Measurements from ENCODE around the gene RAD9A. TPM values are rescaled to one million over a fixed set of nuclear protein-coding genes. Genes with fewer than 3 reads are reported as not detected.

RAD9A gene
- total and polyA plus RNA-seq, 4 donors: 8.8 to 56.2 (median 19.8) TPM

DNA sequence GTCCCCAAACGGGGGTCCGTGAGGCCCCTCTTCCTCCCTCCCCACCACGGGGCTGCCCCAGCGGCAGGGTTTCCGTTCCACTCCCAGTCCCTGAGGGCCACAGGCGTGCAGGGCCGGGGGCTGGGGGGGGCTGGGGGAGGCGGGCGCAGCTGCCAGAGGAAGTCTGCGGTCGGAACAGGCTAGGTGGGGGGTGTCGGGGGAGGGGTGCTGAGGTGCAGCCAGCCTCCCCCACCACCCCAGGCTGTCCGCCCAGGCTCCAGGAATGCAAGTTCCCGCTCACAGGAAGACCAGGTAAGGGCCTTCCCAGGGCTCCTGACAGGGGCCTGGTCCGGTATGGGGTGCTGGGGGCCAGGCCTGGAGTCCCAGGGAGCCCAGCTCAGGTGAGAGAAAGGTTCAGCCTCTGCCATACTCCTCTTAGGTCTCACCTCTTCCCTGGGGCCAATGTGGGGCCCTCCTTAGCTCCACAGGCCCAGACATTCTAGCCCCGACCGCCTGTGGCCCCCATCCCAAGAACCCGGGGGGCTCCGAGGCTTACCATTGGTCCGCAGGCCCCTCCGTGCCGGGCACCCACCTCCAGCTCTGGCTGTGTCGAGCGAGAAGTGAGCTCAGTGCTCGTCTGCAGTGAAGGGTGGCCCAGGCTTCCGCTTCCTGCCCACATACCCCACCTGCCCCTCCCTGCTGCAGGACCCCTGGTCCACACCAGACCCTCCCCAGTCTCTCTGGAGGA, 45.5 kb downstream of the RAD9A start, which contains the start of gene PTPRCAP:
PTPRCAP (minus strand) TSS at position 601 of the 727 bp plus-strand sequence; CDS start at position 538, 63 bp downstream.
- intact Hi-C loops (cut with DNase I): no loop called here
- DNase-seq (peak in 1 of 2 donors; percentile 49), ATAC-seq (ENCODE audit: low FRiP score) (no peak)
- Histone ChIP-seq H3K36me3 (ENCODE audit: control insufficient read depth in 1 of 2, insufficient read depth in 2 of 2, low read length in 1 of 2) (peaks cover 0 to 2% of the 10 kb centered on the region in 2 donors), H3K9me3 (ENCODE audit: control insufficient read depth, low read length) (no peaks in the 10 kb centered on the region), H3K4me3 (ENCODE audit: low read length in 2 of 2) (no peak within 1 kb of the TSS), H3K27ac (ENCODE audit: low read depth in 1 of 2, low read length in 2 of 2) (no peak within 1 kb of the TSS), H3K4me1 (ENCODE audit: control insufficient read depth in 1 of 2, insufficient read depth in 2 of 2, low read length in 2 of 2) (no peaks in the 10 kb centered on the region), H3K27me3 (ENCODE audit: control insufficient read depth in 1 of 2, insufficient read depth in 2 of 2, low read length in 1 of 2) (no peaks in the 10 kb centered on the region)
- WGBS, 2 donors: 68 to 75% methylated on average over 17 to 26 of the region's 26 CpGs

- no peaks in the 10 kb centered on the region for H3K27me3 ChIP-seq (ENCODE audit: control insufficient read depth in 1 of 2, insufficient read depth in 2 of 2, low read length in 1 of 2)
Observed at GRCh38 chr11:67437809-67438157, 46.0 kb downstream of the RAD9A start.

GRCh38 chr11:67438158-67438902, 46.5 kb downstream of the RAD9A start:
- no peaks in the 10 kb centered on the region for H3K27me3 ChIP-seq (ENCODE audit: control insufficient read depth in 1 of 2, insufficient read depth in 2 of 2, low read length in 1 of 2)
- H3K4me1 ChIP-seq (ENCODE audit: control insufficient read depth in 1 of 2, insufficient read depth in 2 of 2, low read length in 2 of 2): no peaks in the 10 kb centered on the region
- peak in 1 of 2 donors; percentile 63 for DNase-seq
- ATAC-seq (ENCODE audit: low FRiP score): no peak
- no peak overlapping the region for H3K27ac ChIP-seq (ENCODE audit: low read depth in 1 of 2, low read length in 2 of 2)
- no peak overlapping the region for H3K4me3 ChIP-seq (ENCODE audit: low read length in 2 of 2)
- H3K36me3 ChIP-seq (ENCODE audit: control insufficient read depth in 1 of 2, insufficient read depth in 2 of 2, low read length in 1 of 2): peaks cover 0 to 2% of the 10 kb centered on the region in 2 donors
- intact Hi-C loops (cut with DNase I): no loop called here
- WGBS, 2 donors: 77 to 84% methylated on average over 34 to 41 of the region's 41 CpGs
- H3K9me3 ChIP-seq (ENCODE audit: control insufficient read depth, low read length): no peaks in the 10 kb centered on the region

More at GRCh38 chr11:67437809-67438157, 46.0 kb downstream of the RAD9A start:
- DNase-seq (no peak), ATAC-seq (ENCODE audit: low FRiP score) (no peak)
- Histone ChIP-seq H3K9me3 (ENCODE audit: control insufficient read depth, low read length) (no peaks in the 10 kb centered on the region), H3K36me3 (ENCODE audit: control insufficient read depth in 1 of 2, insufficient read depth in 2 of 2, low read length in 1 of 2) (peaks cover 0 to 2% of the 10 kb centered on the region in 2 donors), H3K4me3 (ENCODE audit: low read length in 2 of 2) (no peak overlapping the region), H3K4me1 (ENCODE audit: control insufficient read depth in 1 of 2, insufficient read depth in 2 of 2, low read length in 2 of 2) (no peaks in the 10 kb centered on the region), H3K27ac (ENCODE audit: low read depth in 1 of 2, low read length in 2 of 2) (no peak overlapping the region)
- intact Hi-C loops (cut with DNase I): no loop called here
- 57 to 66% methylated on average over 3 of the region's 3 CpGs for WGBS, 2 donors

- Histone ChIP-seq H3K36me3 (ENCODE audit: control insufficient read depth in 1 of 2, insufficient read depth in 2 of 2, low read length in 1 of 2) (peaks cover 0 to under 1% of the 10 kb centered on the region in 2 donors), H3K27ac (ENCODE audit: low read depth in 1 of 2, low read length in 2 of 2) (no peak overlapping the region), H3K4me3 (ENCODE audit: low read length in 2 of 2) (no peak overlapping the region), H3K27me3 (ENCODE audit: control insufficient read depth in 1 of 2, insufficient read depth in 2 of 2, low read length in 1 of 2) (no peaks in the 10 kb centered on the region), H3K9me3 (ENCODE audit: control insufficient read depth, low read length) (no peaks in the 10 kb centered on the region), H3K4me1 (ENCODE audit: control insufficient read depth in 1 of 2, insufficient read depth in 2 of 2, low read length in 2 of 2) (no peaks in the 10 kb centered on the region)
- WGBS, 2 donors: 70 to 71% methylated on average over 31 of the region's 31 CpGs
- intact Hi-C loops (cut with DNase I): no loop called here
- DNase-seq (peak in 1 of 2 donors; percentile 82), ATAC-seq (ENCODE audit: low FRiP score) (no peak)
Observed at GRCh38 chr11:67439321-67440228, 47.8 kb downstream of the RAD9A start.

GRCh38 chr11:67440229-67441097, 48.7 kb downstream of the RAD9A start:
- no peaks in the 10 kb centered on the region for H3K36me3 ChIP-seq (ENCODE audit: control insufficient read depth in 1 of 2, insufficient read depth in 2 of 2, low read length in 1 of 2)
- WGBS, 2 donors: 73 to 79% methylated on average over 17 of the region's 17 CpGs

GRCh38 chr11:67441098-67441563, 49.3 kb downstream of the RAD9A start:
- DNase-seq (no peak), ATAC-seq (ENCODE audit: low FRiP score) (no peak)
- Histone ChIP-seq H3K9me3 (ENCODE audit: control insufficient read depth, low read length) (no peaks in the 10 kb centered on the region), H3K4me1 (ENCODE audit: control insufficient read depth in 1 of 2, insufficient read depth in 2 of 2, low read length in 2 of 2) (no peaks in the 10 kb centered on the region), H3K27ac (ENCODE audit: low read depth in 1 of 2, low read length in 2 of 2) (no peak overlapping the region), H3K27me3 (ENCODE audit: control insufficient read depth in 1 of 2, insufficient read depth in 2 of 2, low read length in 1 of 2) (no peaks in the 10 kb centered on the region), H3K4me3 (ENCODE audit: low read length in 2 of 2) (no peak overlapping the region), H3K36me3 (ENCODE audit: control insufficient read depth in 1 of 2, insufficient read depth in 2 of 2, low read length in 1 of 2) (no peaks in the 10 kb centered on the region)
- WGBS, 2 donors: 86 to 88% methylated on average over 21 of the region's 21 CpGs
- intact Hi-C loops (cut with DNase I): no loop called here

More at GRCh38 chr11:67440229-67441097, 48.7 kb downstream of the RAD9A start:
- H3K27ac ChIP-seq (ENCODE audit: low read depth in 1 of 2, low read length in 2 of 2): no peak overlapping the region
- intact Hi-C loops (cut with DNase I): no loop called here
- H3K4me3 ChIP-seq (ENCODE audit: low read length in 2 of 2): no peak overlapping the region
- H3K27me3 ChIP-seq (ENCODE audit: control insufficient read depth in 1 of 2, insufficient read depth in 2 of 2, low read length in 1 of 2): no peaks in the 10 kb centered on the region
- ATAC-seq (ENCODE audit: low FRiP score): no peak
- no peak for DNase-seq
- no peaks in the 10 kb centered on the region for H3K9me3 ChIP-seq (ENCODE audit: control insufficient read depth, low read length)
- no peaks in the 10 kb centered on the region for H3K4me1 ChIP-seq (ENCODE audit: control insufficient read depth in 1 of 2, insufficient read depth in 2 of 2, low read length in 2 of 2)

DNA sequence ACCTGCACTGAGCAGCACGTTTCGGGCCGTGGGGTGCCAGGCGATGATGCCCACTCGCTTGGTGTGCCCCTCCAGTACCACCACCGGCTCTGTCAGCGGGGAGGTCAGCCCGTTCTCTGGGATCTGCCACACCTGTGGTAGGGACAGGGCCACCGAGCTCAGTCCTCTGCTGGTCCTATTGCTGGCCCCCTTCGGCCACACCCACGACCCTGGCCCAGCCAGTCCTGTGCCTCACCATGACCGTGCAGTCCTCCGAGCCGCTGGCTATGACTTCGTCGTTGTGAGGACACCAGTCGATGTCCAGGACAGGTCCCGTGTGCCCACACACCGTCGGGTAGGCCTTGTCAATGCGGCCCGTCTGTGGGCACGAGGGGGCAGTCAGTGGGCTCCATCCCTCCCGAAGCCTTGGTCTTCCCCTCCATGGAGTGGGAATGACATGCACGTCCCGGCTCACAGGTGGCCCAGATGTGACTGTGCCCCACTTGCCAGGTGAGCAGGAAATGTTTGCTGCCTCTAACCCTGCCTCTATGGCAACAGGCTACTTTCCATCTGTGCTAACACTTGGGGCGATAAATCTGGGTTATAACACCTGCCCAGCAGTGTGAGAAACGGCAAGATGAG, 50.1 kb downstream of the RAD9A start:
- ATAC-seq (ENCODE audit: low FRiP score): no peak
- no peak overlapping the region for H3K27ac ChIP-seq (ENCODE audit: low read depth in 1 of 2, low read length in 2 of 2)
- no peak for DNase-seq
- no peaks in the 10 kb centered on the region for H3K4me1 ChIP-seq (ENCODE audit: control insufficient read depth in 1 of 2, insufficient read depth in 2 of 2, low read length in 2 of 2)
- WGBS, 2 donors: 86 to 87% methylated on average over 28 of the region's 28 CpGs
- H3K9me3 ChIP-seq (ENCODE audit: control insufficient read depth, low read length): no peaks in the 10 kb centered on the region
- intact Hi-C loops (cut with DNase I): no loop called here
- H3K36me3 ChIP-seq (ENCODE audit: control insufficient read depth in 1 of 2, insufficient read depth in 2 of 2, low read length in 1 of 2): no peaks in the 10 kb centered on the region
- H3K4me3 ChIP-seq (ENCODE audit: low read length in 2 of 2): no peak overlapping the region
- H3K27me3 ChIP-seq (ENCODE audit: control insufficient read depth in 1 of 2, insufficient read depth in 2 of 2, low read length in 1 of 2): no peaks in the 10 kb centered on the region
